Suppressor macrophage treated with lipopolysaccharide for 1 hour (primary cell): ENCODE measurements around the gene ZNF672.
"Not testable (repeated sequence)": the region's sequence is repeated elsewhere in the genome, so short reads cannot be mapped to it uniquely, and the experiment has no call there.

Experiments
- DNase-seq, 3 donors: peaks; one replicate each; pipeline ENCODE4 v3.0.0-alpha.2; 2020 to 2022

Gene ZNF672

GRCh38 chr1:248857201-248857600, 19.2 kb downstream of the ZNF672 start:
- DNase-seq: no peak

GRCh38 chr1:248857749-248858095, 19.7 kb downstream of the ZNF672 start:
- DNase-seq: no peak

- peak; percentile 70 to 84 (median 70) for DNase-seq
Observed at GRCh38 chr1:248858096-248858890, 20.3 kb downstream of the ZNF672 start.

- peak; percentile 98 to 99 (median 98) for DNase-seq
Observed at GRCh38 chr1:248858891-248859889, 21.2 kb downstream of the ZNF672 start, which contains the start of gene ZNF692. Gene ZNF692, minus strand, starts transcription at chr1:248859085. Its CDS starts 776 bp downstream, at chr1:248858309.

GRCh38 chr1:248860007-248860406, 22.0 kb downstream of the ZNF672 start:
- peak; percentile 25 to 50 (median 43) for DNase-seq

DNA sequence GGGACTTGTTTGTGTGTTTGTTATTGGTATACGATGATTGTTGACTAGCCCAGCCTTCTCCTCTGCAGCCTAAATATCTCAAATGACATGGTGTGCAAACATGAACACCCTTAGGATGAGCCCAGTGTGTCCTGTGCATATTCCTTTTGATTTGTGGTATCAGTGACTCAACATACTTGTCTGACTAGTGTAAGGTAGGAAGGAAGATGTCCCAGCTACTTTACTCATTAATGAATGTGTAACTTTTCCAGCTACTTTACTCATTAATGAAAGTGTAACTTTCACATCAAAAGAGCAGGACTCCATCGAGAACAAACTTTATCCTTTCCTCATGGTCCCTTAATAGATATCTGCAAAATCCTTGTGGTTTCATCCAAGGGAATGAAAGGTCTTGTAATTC, 23.6 kb downstream of the ZNF672 start:
- DNase-seq: no peak

GRCh38 chr1:248862695-248862997, 24.6 kb downstream of the ZNF672 start:
- peak in 1 of 3 donors; percentile 9 for DNase-seq

- DNase-seq: peak; percentile 65 to 84 (median 71)
Observed at GRCh38 chr1:248862998-248863881, 25.2 kb downstream of the ZNF672 start.

- no peak for DNase-seq
Observed at GRCh38 chr1:248871837-248872401, 33.9 kb downstream of the ZNF672 start.

DNA sequence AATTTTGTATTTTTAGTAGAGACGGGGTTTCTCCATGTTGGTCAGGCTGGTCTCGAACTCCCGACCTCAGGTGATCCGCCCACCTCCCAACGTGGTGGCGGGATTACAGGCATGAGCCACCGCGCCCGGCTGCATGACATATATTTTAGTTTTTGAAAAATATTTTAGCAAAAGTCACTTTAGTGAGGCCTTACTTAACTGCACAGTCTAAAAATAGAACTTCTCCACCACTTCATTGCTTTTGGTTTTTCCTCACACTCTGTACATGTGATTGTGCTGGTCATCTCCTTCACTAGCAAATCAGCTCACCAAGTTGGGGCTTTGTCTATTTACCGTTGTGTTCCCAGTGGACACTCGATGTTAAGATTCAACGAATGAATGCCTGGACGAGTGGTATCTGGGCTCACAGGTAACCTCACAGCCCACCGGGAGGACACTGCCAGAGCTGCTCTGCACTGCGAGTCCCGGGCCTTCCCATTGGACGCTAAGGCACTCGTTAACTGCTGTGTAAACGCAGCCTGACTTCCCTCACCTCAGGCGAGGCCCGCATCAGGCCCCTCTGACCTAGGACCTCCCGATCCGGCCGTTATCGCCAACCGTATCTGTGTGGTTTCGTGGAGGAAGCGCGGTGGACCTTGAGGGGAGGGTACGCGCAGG, 34.9 kb downstream of the ZNF672 start:
- DNase-seq: peak; percentile 52 to 68 (median 53)

DNA sequence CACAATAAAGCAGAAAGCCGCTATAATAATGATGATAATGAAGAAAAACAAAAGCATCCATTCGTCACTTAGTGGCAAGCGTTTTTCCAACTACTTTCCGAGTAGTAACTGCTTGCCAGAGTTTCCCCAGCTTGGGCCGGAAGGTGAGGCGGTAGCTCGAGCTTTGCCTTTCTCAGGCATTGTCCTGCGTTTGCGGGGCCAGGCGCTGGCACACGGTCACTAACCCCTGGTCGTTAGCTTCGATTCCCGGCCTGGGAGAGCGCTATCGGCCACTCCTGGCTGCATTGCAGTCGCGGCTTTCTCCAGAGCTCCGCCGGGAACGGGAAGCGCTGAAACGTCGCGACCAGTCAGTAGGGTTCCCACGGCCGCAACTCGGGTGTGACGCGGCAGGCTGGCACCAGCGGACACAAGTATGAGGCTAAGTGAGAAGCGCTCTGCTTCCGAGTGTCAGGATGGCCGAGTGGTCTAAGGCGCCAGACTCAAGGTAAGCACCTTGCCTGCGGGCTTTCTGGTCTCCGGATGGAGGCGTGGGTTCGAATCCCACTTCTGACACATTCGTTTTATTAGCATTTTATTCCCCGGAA, 35.5 kb downstream of the ZNF672 start:
- DNase-seq: peak; percentile 94 to 95 (median 94)

DNA sequence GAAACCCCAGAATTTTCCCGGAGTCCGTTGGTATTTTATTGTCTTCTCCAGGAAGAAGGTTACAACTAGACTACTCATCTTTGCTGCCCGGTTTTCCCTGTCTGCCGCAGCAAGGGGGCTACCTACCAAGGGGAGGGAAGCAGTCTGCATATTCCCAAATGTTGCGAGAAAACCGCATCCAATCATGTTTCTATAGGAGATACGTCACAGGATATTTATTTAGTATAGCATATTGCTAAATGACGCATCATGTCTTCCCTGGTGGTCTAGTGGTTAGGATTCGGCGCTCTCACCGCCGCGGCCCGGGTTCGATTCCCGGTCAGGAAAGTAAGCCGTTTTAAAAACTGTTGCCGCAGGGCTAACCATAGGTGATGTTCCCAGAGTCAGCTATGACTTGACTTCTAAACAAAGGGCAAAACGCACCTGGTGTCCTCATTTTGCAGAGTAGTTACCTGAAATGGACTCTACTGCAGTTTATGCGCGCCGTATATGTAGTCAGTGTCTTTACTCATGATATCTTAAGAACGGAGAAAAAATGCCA, 36.0 kb downstream of the ZNF672 start:
- DNase-seq: peak; percentile 74 to 95 (median 90)

DNA sequence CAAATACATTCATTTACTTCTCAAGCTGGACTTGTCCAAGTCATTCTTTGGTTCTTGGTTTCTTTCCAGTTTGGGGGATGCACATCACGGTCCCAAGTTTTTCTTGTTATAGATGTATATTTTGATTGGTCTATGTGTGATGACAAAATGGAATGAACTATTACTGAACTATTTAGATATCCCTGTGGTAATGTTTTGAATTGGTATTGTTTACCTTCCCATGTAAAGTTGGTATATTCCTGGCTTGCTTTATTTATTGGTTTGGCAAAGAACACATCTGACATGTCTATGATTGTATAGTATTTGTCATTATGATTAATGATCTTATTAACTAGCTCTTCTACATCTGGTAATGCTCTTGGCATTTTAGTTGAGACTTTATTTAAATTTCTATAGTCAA, 43.2 kb downstream of the ZNF672 start:
- DNase-seq: no peak

- DNase-seq: not testable (repeated sequence)
Observed at GRCh38 chr1:248882427-248882826, 44.4 kb downstream of the ZNF672 start.

DNA sequence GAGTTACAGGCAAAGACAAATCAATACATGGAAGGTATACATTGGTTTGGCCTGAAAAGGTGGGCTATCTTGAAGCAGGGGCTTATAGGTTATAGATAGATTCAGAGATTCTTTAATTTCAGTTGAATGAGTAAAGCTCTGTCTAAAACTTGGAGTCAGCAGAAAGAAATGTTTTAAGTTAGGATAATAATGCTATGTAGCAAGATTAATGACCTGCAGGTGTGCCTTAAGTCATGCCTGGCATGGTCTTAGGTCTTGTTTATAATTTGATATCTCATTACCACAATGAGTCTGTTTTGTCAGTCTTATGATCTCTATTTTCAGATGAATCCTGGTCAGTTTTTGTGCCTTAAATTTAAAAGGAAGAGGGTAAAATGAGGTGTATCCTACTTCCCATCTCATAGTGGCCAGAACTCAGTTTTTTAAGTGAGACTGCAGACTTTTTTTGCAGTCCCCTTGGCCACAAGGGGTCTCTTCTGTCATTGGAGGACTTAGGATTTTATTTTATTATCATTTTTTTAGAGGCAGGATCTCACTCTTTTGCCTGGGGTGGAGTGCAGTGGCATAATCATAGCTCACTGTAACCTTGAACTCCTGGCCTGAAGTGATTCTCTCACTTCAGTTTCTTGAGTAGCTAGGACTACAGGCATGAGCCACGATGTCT, 46.7 kb downstream of the ZNF672 start:
- no peak for DNase-seq

DNA sequence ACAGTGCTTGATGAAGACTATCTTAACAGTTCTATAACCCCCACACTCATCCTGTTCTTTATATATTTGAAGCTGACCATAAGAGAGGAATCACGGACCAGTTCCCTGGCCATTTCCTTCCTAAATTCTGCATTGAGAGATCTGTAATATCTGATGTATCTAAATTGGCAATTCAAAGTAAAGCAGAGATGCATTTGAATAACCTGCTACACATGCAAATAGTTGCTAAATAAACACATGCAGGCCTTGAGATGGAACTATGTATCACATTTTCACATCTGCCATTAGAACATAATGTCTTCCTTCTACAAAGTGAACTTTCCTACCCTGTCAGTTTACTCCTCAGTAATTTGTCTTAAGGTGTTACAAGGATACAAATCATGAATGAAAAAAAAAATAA, 47.6 kb downstream of the ZNF672 start:
- DNase-seq: no peak

- no peak for DNase-seq
Observed at GRCh38 chr1:248886237-248886895, 48.3 kb downstream of the ZNF672 start.

DNA sequence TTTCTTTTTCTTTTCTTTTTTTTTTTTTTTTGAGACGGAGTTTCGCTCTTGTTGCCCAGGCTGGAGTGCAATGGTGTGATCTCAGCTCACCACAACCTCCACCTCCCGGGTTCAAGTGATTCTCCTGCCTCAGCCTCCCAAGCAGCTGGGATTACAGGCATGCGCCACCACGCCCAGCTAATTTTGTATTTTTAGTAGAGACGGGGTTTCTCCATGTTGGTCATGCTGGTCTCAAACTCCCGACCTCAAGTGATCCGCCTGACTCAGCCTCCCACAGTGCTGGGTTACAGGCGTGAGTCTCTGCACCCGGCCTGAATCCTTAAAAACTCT, 51.9 kb downstream of the ZNF672 start:
- DNase-seq: not testable (repeated sequence)

GRCh38 chr1:248890549-248891498, 52.8 kb downstream of the ZNF672 start:
- no peak for DNase-seq
